ENCODE results near the gene FOXK2.

Gene FOXK2

GRCh38 chr17:82480318-82480717, 39.2 kb upstream of the FOXK2 start:
- H3K4me3 ChIP-seq (ENCODE audit: low read depth, low read length) = no peak overlapping the region
- no peak for TF ChIP-seq CTCF (IDR thresholded peaks at IDR 0.05; ENCODE audit: borderline replicate concordance, insufficient read depth, low read depth, low read length)

- H3K4me3 ChIP-seq (ENCODE audit: low read depth, low read length) = no peak overlapping the region
- TF ChIP-seq CTCF (IDR thresholded peaks at IDR 0.05; ENCODE audit: borderline replicate concordance, insufficient read depth, low read depth, low read length) = no peak
Observed at GRCh38 chr17:82483204-82483660, 36.3 kb upstream of the FOXK2 start.

- no peak for TF ChIP-seq CTCF (IDR thresholded peaks at IDR 0.05; ENCODE audit: borderline replicate concordance, insufficient read depth, low read depth, low read length)
- H3K4me3 ChIP-seq (ENCODE audit: low read depth, low read length) = no peak overlapping the region
Observed at GRCh38 chr17:82483836-82484235, 35.7 kb upstream of the FOXK2 start.

- no peak for TF ChIP-seq CTCF (IDR thresholded peaks at IDR 0.05; ENCODE audit: borderline replicate concordance, insufficient read depth, low read depth, low read length)
- H3K4me3 ChIP-seq (ENCODE audit: low read depth, low read length) = no peak overlapping the region
Observed at GRCh38 chr17:82486231-82487094, 33.1 kb upstream of the FOXK2 start.

GRCh38 chr17:82487910-82488309, 31.6 kb upstream of the FOXK2 start:
- TF ChIP-seq CTCF (IDR thresholded peaks at IDR 0.05; ENCODE audit: borderline replicate concordance, insufficient read depth, low read depth, low read length) = no peak
- H3K4me3 ChIP-seq (ENCODE audit: low read depth, low read length) = no peak overlapping the region

GRCh38 chr17:82489117-82489516, 30.4 kb upstream of the FOXK2 start:
- no peak overlapping the region for H3K4me3 ChIP-seq (ENCODE audit: low read depth, low read length)
- TF ChIP-seq CTCF (IDR thresholded peaks at IDR 0.05; ENCODE audit: borderline replicate concordance, insufficient read depth, low read depth, low read length) = no peak
